ENCODE data around the gene CFAP46. TPM values are rescaled to one million over a fixed set of nuclear protein-coding genes. Genes with fewer than 3 reads are reported as not detected.

Gene CFAP46
- total and polyA plus RNA-seq, 2 experiments from 2014 or later: 3.1 to 5.4 TPM

DNA sequence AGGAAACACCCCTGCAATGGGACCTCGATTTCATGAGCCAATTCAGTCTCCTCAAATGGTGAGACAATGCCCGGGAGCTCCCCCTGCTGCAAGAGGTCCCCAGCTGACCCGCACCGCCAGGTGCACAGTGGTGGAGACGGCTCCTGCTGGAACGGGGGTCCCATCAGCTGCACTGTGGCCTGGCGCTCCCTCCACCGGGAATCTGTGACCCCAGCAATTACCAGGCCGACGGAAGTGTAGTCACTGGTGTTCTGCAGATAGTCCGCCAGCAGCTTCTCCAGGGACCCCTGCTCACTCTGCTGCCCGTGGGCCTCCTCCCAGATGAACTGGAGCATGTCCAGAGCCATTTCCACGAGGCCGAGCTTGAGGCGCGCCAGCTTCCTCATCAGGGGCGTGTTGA is 91.5 kb downstream of the CFAP46 start:
- DNase-seq (ENCODE audit: low spot score): peak; percentile 34
- no peak overlapping the region for H3K27ac ChIP-seq (ENCODE audit: low read depth)
- no peaks in the 10 kb centered on the region; the same call in 2 of the 3 replicates for H3K9me3 Mint-ChIP-seq
- no peaks in the 10 kb centered on the region for H4K20me1 ChIP-seq (replicated peaks; ENCODE audit: insufficient read depth)
- TF ChIP-seq EZH2phosphoT487 (IDR thresholded peaks at IDR 0.05; ENCODE audit: unreplicated experiment) (no peak), JUNB (IDR thresholded peaks at IDR 0.05; ENCODE audit: unreplicated experiment) (no peak)
- TF ChIP-seq, protein P1, sequence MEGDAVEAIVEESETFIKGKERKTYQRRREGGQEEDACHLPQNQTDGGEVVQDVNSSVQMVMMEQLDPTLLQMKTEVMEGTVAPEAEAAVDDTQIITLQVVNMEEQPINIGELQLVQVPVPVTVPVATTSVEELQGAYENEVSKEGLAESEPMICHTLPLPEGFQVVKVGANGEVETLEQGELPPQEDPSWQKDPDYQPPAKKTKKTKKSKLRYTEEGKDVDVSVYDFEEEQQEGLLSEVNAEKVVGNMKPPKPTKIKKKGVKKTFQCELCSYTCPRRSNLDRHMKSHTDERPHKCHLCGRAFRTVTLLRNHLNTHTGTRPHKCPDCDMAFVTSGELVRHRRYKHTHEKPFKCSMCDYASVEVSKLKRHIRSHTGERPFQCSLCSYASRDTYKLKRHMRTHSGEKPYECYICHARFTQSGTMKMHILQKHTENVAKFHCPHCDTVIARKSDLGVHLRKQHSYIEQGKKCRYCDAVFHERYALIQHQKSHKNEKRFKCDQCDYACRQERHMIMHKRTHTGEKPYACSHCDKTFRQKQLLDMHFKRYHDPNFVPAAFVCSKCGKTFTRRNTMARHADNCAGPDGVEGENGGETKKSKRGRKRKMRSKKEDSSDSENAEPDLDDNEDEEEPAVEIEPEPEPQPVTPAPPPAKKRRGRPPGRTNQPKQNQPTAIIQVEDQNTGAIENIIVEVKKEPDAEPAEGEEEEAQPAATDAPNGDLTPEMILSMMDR (conservative IDR thresholded peaks at IDR 0.05; ENCODE audit: low read depth in 2 of 2): peak in 1 of 2 experiments; percentile 21; a peak in 1 of 4 replicates
- H3K36me3 Mint-ChIP-seq (ENCODE audit: low read depth): no peaks in the 10 kb centered on the region
- no peaks in the 10 kb centered on the region for H3K79me2 ChIP-seq (replicated peaks; ENCODE audit: insufficient read depth)
- no peaks in the 10 kb centered on the region for H3K36me3 ChIP-seq (ENCODE audit: insufficient read depth)
- H3K4me3 Mint-ChIP-seq: no peak overlapping the region
- H3K27ac Mint-ChIP-seq: no peak overlapping the region
- no peaks in the 10 kb centered on the region for H3K4me1 ChIP-seq (ENCODE audit: insufficient read depth)
- peaks cover 8% of the 10 kb centered on the region; the same call in 2 of the 3 replicates for H3K4me1 Mint-ChIP-seq
- H3K27me3 Mint-ChIP-seq (ENCODE audit: insufficient read depth, low read depth, poor library complexity): peaks cover 4% of the 10 kb centered on the region
- ATAC-seq: peak; percentile 58
- no peaks in the 10 kb centered on the region for H3F3A ChIP-seq (replicated peaks; ENCODE audit: low read depth)
- no peak overlapping the region for H2AFZ ChIP-seq
- H3K9me2 ChIP-seq (ENCODE audit: insufficient read depth): no peaks in the 10 kb centered on the region
- no peak overlapping the region for H3K4me2 ChIP-seq
- no peak overlapping the region for H3K4me3 ChIP-seq
- no peaks in the 10 kb centered on the region for H3K27me3 ChIP-seq (ENCODE audit: insufficient read depth)

DNA sequence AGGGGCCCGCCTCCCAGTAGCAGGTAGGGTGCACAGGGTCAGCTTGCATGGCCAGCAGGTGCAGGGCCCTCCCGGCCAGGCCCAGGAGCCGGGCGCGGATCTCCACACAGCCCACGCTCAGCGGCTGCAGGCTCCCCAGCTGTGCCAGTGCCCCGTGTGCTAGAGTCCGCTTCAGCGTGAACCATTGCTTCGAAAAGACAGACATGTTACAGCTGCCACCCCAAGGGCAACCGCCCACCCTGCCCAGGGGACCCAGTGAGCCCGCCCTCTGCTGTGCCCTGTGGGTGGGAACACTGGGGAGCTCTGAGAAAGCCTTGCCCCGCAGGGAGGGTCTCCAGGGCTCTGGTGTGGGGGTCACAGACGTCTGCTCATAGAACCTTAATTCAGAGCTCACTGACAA is 92.1 kb downstream of the CFAP46 start:
- H3K27me3 ChIP-seq (ENCODE audit: insufficient read depth): no peaks in the 10 kb centered on the region
- DNase-seq (ENCODE audit: low spot score): no peak

More for the DNA sequence above, 92.1 kb downstream of the CFAP46 start:
- H3K36me3 Mint-ChIP-seq (ENCODE audit: low read depth): no peaks in the 10 kb centered on the region
- no peak overlapping the region for H3K4me3 Mint-ChIP-seq
- Histone ChIP-seq H3K36me3 (ENCODE audit: insufficient read depth) (no peaks in the 10 kb centered on the region), H4K20me1 (replicated peaks; ENCODE audit: insufficient read depth) (no peaks in the 10 kb centered on the region), H3K4me3 (no peak overlapping the region), H3K79me2 (replicated peaks; ENCODE audit: insufficient read depth) (no peaks in the 10 kb centered on the region), H3K9me2 (ENCODE audit: insufficient read depth) (no peaks in the 10 kb centered on the region), H3K4me2 (no peak overlapping the region), H3K27ac (ENCODE audit: low read depth) (no peak overlapping the region), H3F3A (replicated peaks; ENCODE audit: low read depth) (no peaks in the 10 kb centered on the region), H2AFZ (no peak overlapping the region), H3K4me1 (ENCODE audit: insufficient read depth) (no peaks in the 10 kb centered on the region)
- H3K4me1 Mint-ChIP-seq: peaks cover 8% of the 10 kb centered on the region; the same call in 2 of the 3 replicates
- no peak for ATAC-seq
- no peaks in the 10 kb centered on the region; the same call in 2 of the 3 replicates for H3K9me3 Mint-ChIP-seq
- H3K27ac Mint-ChIP-seq: no peak overlapping the region
- TF ChIP-seq CREB1 (CRISPR knock-in tag; IDR thresholded peaks at IDR 0.05; ENCODE audit: low read depth) (no peak), ZNF114 (CRISPR knock-in tag; IDR thresholded peaks at IDR 0.05) (no peak), EZH2 (IDR thresholded peaks at IDR 0.05; ENCODE audit: low read depth, unreplicated experiment) (no peak), EZH2phosphoT487 (IDR thresholded peaks at IDR 0.05; ENCODE audit: unreplicated experiment) (no peak), JUNB (IDR thresholded peaks at IDR 0.05; ENCODE audit: unreplicated experiment) (no peak), ZNF331 (CRISPR knock-in tag; IDR thresholded peaks at IDR 0.05; ENCODE audit: low read depth) (no peak), STAT1 (IDR thresholded peaks at IDR 0.05; ENCODE audit: unreplicated experiment) (no peak)
- TF ChIP-seq, protein P2, sequence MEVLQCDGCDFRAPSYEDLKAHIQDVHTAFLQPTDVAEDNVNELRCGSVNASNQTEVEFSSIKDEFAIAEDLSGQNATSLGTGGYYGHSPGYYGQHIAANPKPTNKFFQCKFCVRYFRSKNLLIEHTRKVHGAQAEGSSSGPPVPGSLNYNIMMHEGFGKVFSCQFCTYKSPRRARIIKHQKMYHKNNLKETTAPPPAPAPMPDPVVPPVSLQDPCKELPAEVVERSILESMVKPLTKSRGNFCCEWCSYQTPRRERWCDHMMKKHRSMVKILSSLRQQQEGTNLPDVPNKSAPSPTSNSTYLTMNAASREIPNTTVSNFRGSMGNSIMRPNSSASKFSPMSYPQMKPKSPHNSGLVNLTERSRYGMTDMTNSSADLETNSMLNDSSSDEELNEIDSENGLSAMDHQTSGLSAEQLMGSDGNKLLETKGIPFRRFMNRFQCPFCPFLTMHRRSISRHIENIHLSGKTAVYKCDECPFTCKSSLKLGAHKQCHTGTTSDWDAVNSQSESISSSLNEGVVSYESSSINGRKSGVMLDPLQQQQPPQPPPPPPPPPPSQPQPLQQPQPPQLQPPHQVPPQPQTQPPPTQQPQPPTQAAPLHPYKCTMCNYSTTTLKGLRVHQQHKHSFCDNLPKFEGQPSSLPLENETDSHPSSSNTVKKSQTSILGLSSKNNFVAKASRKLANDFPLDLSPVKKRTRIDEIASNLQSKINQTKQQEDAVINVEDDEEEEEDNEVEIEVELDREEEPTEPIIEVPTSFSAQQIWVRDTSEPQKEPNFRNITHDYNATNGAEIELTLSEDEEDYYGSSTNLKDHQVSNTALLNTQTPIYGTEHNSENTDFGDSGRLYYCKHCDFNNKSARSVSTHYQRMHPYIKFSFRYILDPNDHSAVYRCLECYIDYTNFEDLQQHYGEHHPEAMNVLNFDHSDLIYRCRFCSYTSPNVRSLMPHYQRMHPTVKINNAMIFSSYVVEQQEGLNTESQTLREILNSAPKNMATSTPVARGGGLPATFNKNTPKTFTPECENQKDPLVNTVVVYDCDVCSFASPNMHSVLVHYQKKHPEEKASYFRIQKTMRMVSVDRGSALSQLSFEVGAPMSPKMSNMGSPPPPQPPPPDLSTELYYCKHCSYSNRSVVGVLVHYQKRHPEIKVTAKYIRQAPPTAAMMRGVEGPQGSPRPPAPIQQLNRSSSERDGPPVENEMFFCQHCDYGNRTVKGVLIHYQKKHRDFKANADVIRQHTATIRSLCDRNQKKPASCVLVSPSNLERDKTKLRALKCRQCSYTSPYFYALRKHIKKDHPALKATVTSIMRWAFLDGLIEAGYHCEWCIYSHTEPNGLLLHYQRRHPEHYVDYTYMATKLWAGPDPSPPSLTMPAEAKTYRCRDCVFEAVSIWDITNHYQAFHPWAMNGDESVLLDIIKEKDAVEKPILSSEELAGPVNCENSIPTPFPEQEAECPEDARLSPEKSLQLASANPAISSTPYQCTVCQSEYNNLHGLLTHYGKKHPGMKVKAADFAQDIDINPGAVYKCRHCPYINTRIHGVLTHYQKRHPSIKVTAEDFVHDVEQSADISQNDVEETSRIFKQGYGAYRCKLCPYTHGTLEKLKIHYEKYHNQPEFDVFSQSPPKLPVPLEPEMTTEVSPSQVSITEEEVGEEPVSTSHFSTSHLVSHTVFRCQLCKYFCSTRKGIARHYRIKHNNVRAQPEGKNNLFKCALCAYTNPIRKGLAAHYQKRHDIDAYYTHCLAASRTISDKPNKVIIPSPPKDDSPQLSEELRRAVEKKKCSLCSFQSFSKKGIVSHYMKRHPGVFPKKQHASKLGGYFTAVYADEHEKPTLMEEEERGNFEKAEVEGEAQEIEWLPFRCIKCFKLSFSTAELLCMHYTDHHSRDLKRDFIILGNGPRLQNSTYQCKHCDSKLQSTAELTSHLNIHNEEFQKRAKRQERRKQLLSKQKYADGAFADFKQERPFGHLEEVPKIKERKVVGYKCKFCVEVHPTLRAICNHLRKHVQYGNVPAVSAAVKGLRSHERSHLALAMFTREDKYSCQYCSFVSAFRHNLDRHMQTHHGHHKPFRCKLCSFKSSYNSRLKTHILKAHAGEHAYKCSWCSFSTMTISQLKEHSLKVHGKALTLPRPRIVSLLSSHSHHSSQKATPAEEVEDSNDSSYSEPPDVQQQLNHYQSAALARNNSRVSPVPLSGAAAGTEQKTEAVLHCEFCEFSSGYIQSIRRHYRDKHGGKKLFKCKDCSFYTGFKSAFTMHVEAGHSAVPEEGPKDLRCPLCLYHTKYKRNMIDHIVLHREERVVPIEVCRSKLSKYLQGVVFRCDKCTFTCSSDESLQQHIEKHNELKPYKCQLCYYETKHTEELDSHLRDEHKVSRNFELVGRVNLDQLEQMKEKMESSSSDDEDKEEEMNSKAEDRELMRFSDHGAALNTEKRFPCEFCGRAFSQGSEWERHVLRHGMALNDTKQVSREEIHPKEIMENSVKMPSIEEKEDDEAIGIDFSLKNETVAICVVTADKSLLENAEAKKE (CRISPR knock-in tag; IDR thresholded peaks at IDR 0.05): no peak
- TF ChIP-seq, protein P3, sequence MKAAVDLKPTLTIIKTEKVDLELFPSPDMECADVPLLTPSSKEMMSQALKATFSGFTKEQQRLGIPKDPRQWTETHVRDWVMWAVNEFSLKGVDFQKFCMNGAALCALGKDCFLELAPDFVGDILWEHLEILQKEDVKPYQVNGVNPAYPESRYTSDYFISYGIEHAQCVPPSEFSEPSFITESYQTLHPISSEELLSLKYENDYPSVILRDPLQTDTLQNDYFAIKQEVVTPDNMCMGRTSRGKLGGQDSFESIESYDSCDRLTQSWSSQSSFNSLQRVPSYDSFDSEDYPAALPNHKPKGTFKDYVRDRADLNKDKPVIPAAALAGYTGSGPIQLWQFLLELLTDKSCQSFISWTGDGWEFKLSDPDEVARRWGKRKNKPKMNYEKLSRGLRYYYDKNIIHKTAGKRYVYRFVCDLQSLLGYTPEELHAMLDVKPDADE (IDR thresholded peaks at IDR 0.05): no peak
- H3K27me3 Mint-ChIP-seq (ENCODE audit: insufficient read depth, low read depth, poor library complexity): peaks cover 4% of the 10 kb centered on the region
